GM12878 (cell line): ENCODE data around the gene C12orf56. TPM values are rescaled to one million over a fixed set of nuclear protein-coding genes. Genes with fewer than 3 reads are reported as not detected.

Source experiments
- BACH1 ChIP-seq: fragments of 450-650 bp; IDR thresholded peaks from 2 replicates; pipeline ENCODE4 v1.6.1; 2017; ENCODE audit warnings: mild to moderate bottlenecking, borderline replicate concordance
- CEBPZ ChIP-seq: fragments of 150-350 bp; IDR thresholded peaks from 2 replicates; pipeline ENCODE4 v1.6.1; 2016; ENCODE audit warnings: low read depth, low read length
- E2F8 ChIP-seq: fragments of 450-650 bp; IDR thresholded peaks from 2 replicates; pipeline ENCODE4 v1.6.1; 2018; ENCODE audit warnings: mild to moderate bottlenecking, low read depth, moderate library complexity; ENCODE audit not compliant: partially characterized antibody
- EED ChIP-seq: sonication (generic); IDR thresholded peaks from 2 replicates; pipeline ENCODE4 v1.6.1; 2016; ENCODE audit warnings: antibody characterized with exemption, low read depth
- HDAC6 ChIP-seq: fragments of 200-600 bp; sonication (generic); IDR thresholded peaks from one replicate; pipeline ENCODE4 v1.8.0; 2017; ENCODE audit warnings: antibody characterized with exemption; ENCODE audit not compliant: unreplicated experiment
- MEF2B ChIP-seq: fragments of 450-650 bp; IDR thresholded peaks from 2 replicates; pipeline ENCODE4 v1.6.1; 2018; ENCODE audit warnings: mild to moderate bottlenecking, moderate library complexity; ENCODE audit not compliant: partially characterized antibody, poor library complexity, severe bottlenecking
- NFXL1 ChIP-seq: fragments of 450-650 bp; IDR thresholded peaks from 2 replicates; pipeline ENCODE4 v1.6.1; 2017; ENCODE audit warnings: antibody characterized with exemption, mild to moderate bottlenecking, borderline replicate concordance
- RCOR1 ChIP-seq: conservative IDR thresholded peaks from 2 replicates; pipeline ENCODE4 v1.6.1; 2012; ENCODE audit warnings: low read depth, low read length, improper control_type of control experiment
- RELB ChIP-seq: fragments of 450-650 bp; IDR thresholded peaks from 2 replicates; pipeline ENCODE4 v1.6.1; 2017; ENCODE audit warnings: low read depth, mild to moderate bottlenecking, moderate library complexity
- RFX5 ChIP-seq: IDR thresholded peaks from 2 replicates; pipeline ENCODE4 v1.6.1; 2011; ENCODE audit warnings: low read depth, low read length, improper control_type of control experiment
- SREBF1 ChIP-seq: IDR thresholded peaks from 2 replicates; pipeline ENCODE4 v1.6.1; 2012; ENCODE audit warnings: mild to moderate bottlenecking, low read length
- ZBTB11 ChIP-seq: fragments of 450-650 bp; formaldehyde crosslinking; IDR thresholded peaks from 2 replicates; pipeline ENCODE4 v1.5.0; 2022; ENCODE audit warnings: mild to moderate bottlenecking, missing genetic modification characterization
- ZNF592 ChIP-seq: fragments of 450-650 bp; IDR thresholded peaks from 2 replicates; pipeline ENCODE4 v1.6.1; 2017; ENCODE audit warnings: mild to moderate bottlenecking, moderate library complexity
- polyA plus RNA-seq, 11 experiments: library from polyadenylated mRNA; depleted of rRNA in 4 of 11; unstranded in 6 of 11; stranded (reverse) in 5 of 11; fragments of >200 nt; fragmentation: Nextera tagmentation in 4 of 11; fragmentation: Illumina TruSeq in 1 of 11; extraction: Ambion mirVana in 4 of 11; extraction: Trizol in 1 of 11; gene quantifications; 1 replicate in 1 of 11; 2 replicates in 10 of 11; pipeline versions ENCODE4 v1.2.1 to v1.2.3, GENCODE V29; 2011 to 2016; ENCODE audit warnings: inconsistent platforms in 2 of 11, missing spikeins in 2 of 11, low read depth in 1 of 11
- total RNA-seq, 4 experiments: library from RNA; depleted of rRNA in 3 of 4; stranded (reverse); fragments of >200 nt in 3 of 4; fragmentation: Illumina TruSeq in 1 of 4; extraction: Trizol in 1 of 4; gene quantifications; 2 replicates each; pipeline versions ENCODE4 v1.2.1 to v1.2.3, GENCODE V29; 2013 to 2021

C12orf56 gene
- total and polyA plus RNA-seq, 10 of the 15 experiments (the other 5 are each of a cell fraction or from before 2014, with no cell fraction given), result not detected

- TF ChIP-seq ZBTB11 (no peak), RELB (no peak), E2F8 (no peak), RCOR1 (no peak), ZNF592 (no peak), NFXL1 (no peak), RFX5 (no peak), MEF2B (no peak), CEBPZ (no peak), BACH1 (no peak), EED (no peak), SREBF1 (peak; percentile 56; the same call in 1 of the 2 replicates), HDAC6 (no peak)
Measured at GRCh38 chr12:64403707-64404469, 13.3 kb upstream of the C12orf56 start, which contains the start of gene XPOT (continued).
